IPS-15b (cell line): ENCODE data around the gene DLGAP4.

Experiments
- H3K27me3 ChIP-seq: one replicate; pipeline ENCODE4 v1.6.1; 2013; ENCODE audit warnings: low read length; ENCODE audit not compliant: control insufficient read depth, insufficient read depth
- H3K36me3 ChIP-seq: one replicate; pipeline ENCODE4 v1.6.1; 2013; ENCODE audit warnings: low read length; ENCODE audit not compliant: control insufficient read depth, insufficient read depth
- H3K4me1 ChIP-seq: one replicate; pipeline ENCODE4 v1.6.1; 2013; ENCODE audit warnings: mild to moderate bottlenecking, low read length; ENCODE audit not compliant: control insufficient read depth, insufficient read depth
- H3K4me3 ChIP-seq: one replicate; pipeline ENCODE4 v1.5.1; 2013; ENCODE audit warnings: low read depth, low read length
- H3K9ac ChIP-seq: one replicate; pipeline ENCODE4 v1.6.1; 2013; ENCODE audit warnings: low read depth, mild to moderate bottlenecking, low read length
- H3K9me3 ChIP-seq: one replicate; pipeline ENCODE4 v1.6.1; 2013; ENCODE audit warnings: mild to moderate bottlenecking, low read length; ENCODE audit not compliant: control insufficient read depth, insufficient read depth

DLGAP4 gene

GRCh38 chr20:36399969-36400545 is 93.9 kb downstream of the DLGAP4 start:
- Histone ChIP-seq H3K9me3 (no peaks in the 10 kb centered on the region), H3K27me3 (no peaks in the 10 kb centered on the region), H3K9ac (no peak overlapping the region), H3K4me1 (peaks cover 3% of the 10 kb centered on the region), H3K36me3 (no peaks in the 10 kb centered on the region), H3K4me3 (no peak overlapping the region)

- H3K27me3 ChIP-seq = no peaks in the 10 kb centered on the region
- no peaks in the 10 kb centered on the region for H3K36me3 ChIP-seq
- H3K4me1 ChIP-seq = peaks cover 3% of the 10 kb centered on the region
- no peak overlapping the region for H3K4me3 ChIP-seq
- no peaks in the 10 kb centered on the region for H3K9me3 ChIP-seq
- H3K9ac ChIP-seq = no peak overlapping the region
These were observed 95.0 kb downstream of the DLGAP4 start for GRCh38 chr20:36400909-36401735.

GRCh38 chr20:36402708-36403107 is 96.6 kb downstream of the DLGAP4 start:
- H3K4me3 ChIP-seq = no peak overlapping the region
- H3K9me3 ChIP-seq = no peaks in the 10 kb centered on the region
- no peaks in the 10 kb centered on the region for H3K27me3 ChIP-seq
- H3K4me1 ChIP-seq = peaks cover 3% of the 10 kb centered on the region
- H3K36me3 ChIP-seq = no peaks in the 10 kb centered on the region
- no peak overlapping the region for H3K9ac ChIP-seq

GRCh38 chr20:36404435-36404978 is 98.4 kb downstream of the DLGAP4 start:
- Histone ChIP-seq H3K4me1 (peaks cover 3% of the 10 kb centered on the region), H3K4me3 (no peak overlapping the region)

GRCh38 chr20:36405255-36405654 is 99.1 kb downstream of the DLGAP4 start:
- Histone ChIP-seq H3K27me3 (no peaks in the 10 kb centered on the region), H3K4me3 (no peak overlapping the region), H3K36me3 (no peaks in the 10 kb centered on the region), H3K9me3 (no peaks in the 10 kb centered on the region), H3K4me1 (peaks cover 3% of the 10 kb centered on the region), H3K9ac (no peak overlapping the region)

More at GRCh38 chr20:36404435-36404978, 98.4 kb downstream of the DLGAP4 start:
- Histone ChIP-seq H3K27me3 (no peaks in the 10 kb centered on the region), H3K9me3 (no peaks in the 10 kb centered on the region), H3K9ac (no peak overlapping the region), H3K36me3 (no peaks in the 10 kb centered on the region)

GRCh38 chr20:36407199-36407733 is 101.1 kb downstream of the DLGAP4 start:
- Histone ChIP-seq H3K9ac (no peak overlapping the region), H3K27me3 (no peaks in the 10 kb centered on the region), H3K9me3 (no peaks in the 10 kb centered on the region), H3K4me3 (no peak overlapping the region), H3K4me1 (no peaks in the 10 kb centered on the region), H3K36me3 (no peaks in the 10 kb centered on the region)

- Histone ChIP-seq H3K27me3 (no peaks in the 10 kb centered on the region), H3K9me3 (no peaks in the 10 kb centered on the region), H3K4me1 (no peaks in the 10 kb centered on the region), H3K9ac (no peak overlapping the region), H3K4me3 (no peak overlapping the region), H3K36me3 (no peaks in the 10 kb centered on the region)
These were observed 102.1 kb downstream of the DLGAP4 start for GRCh38 chr20:36408219-36408618.

- Histone ChIP-seq H3K36me3 (no peaks in the 10 kb centered on the region), H3K9me3 (no peaks in the 10 kb centered on the region), H3K9ac (no peak overlapping the region), H3K4me3 (no peak overlapping the region), H3K27me3 (no peaks in the 10 kb centered on the region), H3K4me1 (no peaks in the 10 kb centered on the region)
These were observed 105.8 kb downstream of the DLGAP4 start for GRCh38 chr20:36411861-36412454.

- Histone ChIP-seq H3K27me3 (no peaks in the 10 kb centered on the region), H3K4me1 (no peaks in the 10 kb centered on the region), H3K4me3 (no peak overlapping the region), H3K36me3 (no peaks in the 10 kb centered on the region), H3K9me3 (no peaks in the 10 kb centered on the region), H3K9ac (no peak overlapping the region)
These were observed 109.4 kb downstream of the DLGAP4 start for GRCh38 chr20:36415475-36416002.

GRCh38 chr20:36418711-36419110 is 112.6 kb downstream of the DLGAP4 start:
- H3K9me3 ChIP-seq = no peaks in the 10 kb centered on the region
- H3K4me3 ChIP-seq = no peak overlapping the region
- no peak overlapping the region for H3K9ac ChIP-seq
- H3K36me3 ChIP-seq = no peaks in the 10 kb centered on the region
- H3K4me1 ChIP-seq = no peaks in the 10 kb centered on the region
- H3K27me3 ChIP-seq = no peaks in the 10 kb centered on the region

- Histone ChIP-seq H3K9ac (no peak overlapping the region), H3K4me1 (no peaks in the 10 kb centered on the region), H3K27me3 (no peaks in the 10 kb centered on the region), H3K36me3 (no peaks in the 10 kb centered on the region), H3K4me3 (no peak overlapping the region), H3K9me3 (no peaks in the 10 kb centered on the region)
These were observed 115.5 kb downstream of the DLGAP4 start for GRCh38 chr20:36421641-36422040.
